NCI-H526 (cell line): ENCODE results near the gene BANF1.
A peak's percentile ranks its signal among the peaks of the same experiment; 100 is the strongest.
"Not testable (repeated sequence)": the region's sequence is repeated elsewhere in the genome, so short reads cannot be mapped to it uniquely, and the experiment has no call there.

Source experiments
- DNase-seq, 2 experiments: peaks; one replicate each; lab custom pipeline; 2025; lab: John Stamatoyannopoulos, UW

BANF1 gene

DNA sequence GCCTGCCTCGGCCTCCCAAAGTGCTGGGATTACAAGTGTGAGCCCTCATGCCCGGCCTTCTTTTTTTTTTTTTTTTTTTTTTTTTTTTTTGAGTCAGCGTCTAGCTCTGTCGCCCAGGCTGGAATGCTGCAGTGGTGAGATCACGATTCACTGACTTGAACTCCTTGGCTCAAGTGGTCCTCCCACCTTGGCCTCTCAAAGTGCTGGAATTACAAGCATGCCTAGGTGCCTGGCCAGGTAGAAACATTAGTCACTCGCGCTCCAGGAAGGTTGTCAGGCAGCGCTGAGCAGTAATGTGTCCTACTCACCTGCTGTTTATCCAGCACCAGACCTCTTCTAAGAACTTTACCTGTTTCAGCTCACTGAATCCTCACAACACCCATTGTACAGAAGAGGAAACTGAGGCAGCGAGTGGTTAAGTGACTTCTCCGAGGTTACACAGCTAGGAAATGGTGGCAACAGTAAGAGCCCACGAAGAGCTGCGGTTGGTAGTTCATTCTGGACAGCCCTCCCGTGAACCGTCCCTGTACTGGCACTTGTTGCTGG is 9.0 kb downstream of the BANF1 start:
- no peak for DNase-seq

DNA sequence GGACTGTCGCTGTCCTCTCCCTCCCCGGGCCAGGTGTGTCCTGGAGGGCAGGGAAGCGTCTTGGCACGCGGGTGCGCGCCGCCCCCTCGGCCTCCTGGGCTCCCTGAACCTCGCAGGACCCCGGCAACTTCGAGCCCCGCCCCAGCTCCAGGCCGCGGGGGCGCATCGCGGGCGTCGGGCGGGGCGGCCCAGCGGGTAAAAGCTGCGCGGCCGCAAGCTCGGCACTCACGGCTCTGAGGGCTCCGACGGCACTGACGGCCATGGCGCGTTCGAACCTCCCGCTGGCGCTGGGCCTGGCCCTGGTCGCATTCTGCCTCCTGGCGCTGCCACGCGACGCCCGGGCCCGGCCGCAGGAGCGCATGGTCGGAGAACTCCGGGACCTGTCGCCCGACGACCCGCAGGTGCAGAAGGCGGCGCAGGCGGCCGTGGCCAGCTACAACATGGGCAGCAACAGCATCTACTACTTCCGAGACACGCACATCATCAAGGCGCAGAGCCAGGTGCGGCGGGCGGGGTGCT is 9.5 kb downstream of the BANF1 start, which contains the start of gene CST6:
TSS of gene CST6 (plus strand) at position 224 of the 519 bp plus-strand sequence. CDS start at position 261, 37 bp downstream.
- DNase-seq: peak in 1 of 2 experiments; percentile 56

DNA sequence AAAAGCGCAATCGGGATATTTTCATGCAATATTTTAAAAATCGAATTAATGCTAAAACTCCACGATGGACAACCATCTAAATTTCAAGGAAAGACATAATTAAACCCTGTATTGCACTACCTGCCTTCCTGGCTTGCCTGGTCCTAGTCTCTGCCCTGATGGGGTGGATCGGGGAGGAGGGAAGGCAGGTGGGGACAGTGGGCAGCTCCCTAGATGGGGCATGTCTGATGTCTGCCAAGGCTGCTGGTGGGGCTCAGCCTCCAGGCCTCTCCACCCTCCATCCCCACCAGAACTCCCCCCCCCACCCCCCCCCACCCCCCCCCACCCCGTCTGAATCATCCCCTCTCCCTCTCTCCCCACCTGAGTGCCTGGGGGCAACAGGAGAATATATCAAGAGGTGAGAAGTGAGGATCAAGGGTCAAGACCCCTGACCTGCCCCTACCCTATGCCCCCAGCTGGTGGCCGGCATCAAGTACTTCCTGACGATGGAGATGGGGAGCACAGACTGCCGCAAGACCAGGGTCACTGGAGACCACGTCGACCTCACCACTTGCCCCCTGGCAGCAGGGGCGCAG is 10.2 kb downstream of the BANF1 start:
- DNase-seq: no peak

DNA sequence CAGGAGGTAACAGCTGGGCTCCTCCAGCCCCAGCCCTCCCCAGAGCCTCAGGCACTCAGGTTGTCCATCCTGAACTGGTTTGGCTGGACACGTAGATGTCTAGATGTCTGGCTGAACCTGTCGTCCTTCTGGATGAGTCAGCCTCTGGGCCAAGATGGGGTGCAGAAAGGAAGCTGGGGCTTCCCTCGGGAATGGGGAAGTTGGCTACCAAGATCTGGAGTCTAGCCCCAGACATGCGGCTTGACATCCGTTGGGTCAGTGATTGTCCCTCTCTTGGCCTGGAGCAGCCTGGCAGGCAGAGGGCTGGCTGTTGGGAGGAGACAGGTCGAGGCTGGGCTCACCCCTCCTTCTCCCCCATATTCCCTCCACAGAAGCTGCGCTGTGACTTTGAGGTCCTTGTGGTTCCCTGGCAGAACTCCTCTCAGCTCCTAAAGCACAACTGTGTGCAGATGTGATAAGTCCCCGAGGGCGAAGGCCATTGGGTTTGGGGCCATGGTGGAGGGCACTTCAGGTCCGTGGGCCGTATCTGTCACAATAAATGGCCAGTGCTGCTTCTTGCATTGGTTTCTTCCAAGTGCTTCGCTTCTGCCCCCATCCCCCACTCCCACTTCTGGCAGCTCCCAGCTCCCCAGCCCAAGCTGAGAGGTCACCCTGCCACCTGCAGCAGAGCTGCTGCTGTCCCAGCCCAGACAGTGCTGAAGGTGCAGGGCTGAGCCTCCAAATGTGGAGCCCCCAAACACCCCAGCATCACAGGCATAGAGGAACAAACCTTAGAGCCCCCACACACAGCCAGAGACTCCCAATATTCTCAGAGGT is 10.9 kb downstream of the BANF1 start:
- no peak for DNase-seq

DNA sequence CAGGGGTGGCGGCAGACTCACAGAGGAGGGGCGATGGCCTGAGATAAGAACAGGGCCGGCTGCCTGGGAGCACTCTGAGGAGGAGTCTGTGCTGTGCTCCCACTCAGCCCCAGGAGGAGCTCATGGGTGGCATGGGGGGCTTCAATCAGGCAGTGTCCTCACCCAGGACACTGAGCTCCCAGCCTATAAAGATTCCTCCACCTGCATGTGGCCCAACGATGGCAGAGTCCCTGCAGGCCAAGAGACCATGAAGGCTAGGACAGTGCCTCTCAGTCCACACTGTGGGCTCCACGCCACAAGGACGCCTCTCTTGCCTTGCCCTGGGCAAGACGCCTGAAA is 11.4 kb downstream of the BANF1 start:
- DNase-seq: no peak

DNA sequence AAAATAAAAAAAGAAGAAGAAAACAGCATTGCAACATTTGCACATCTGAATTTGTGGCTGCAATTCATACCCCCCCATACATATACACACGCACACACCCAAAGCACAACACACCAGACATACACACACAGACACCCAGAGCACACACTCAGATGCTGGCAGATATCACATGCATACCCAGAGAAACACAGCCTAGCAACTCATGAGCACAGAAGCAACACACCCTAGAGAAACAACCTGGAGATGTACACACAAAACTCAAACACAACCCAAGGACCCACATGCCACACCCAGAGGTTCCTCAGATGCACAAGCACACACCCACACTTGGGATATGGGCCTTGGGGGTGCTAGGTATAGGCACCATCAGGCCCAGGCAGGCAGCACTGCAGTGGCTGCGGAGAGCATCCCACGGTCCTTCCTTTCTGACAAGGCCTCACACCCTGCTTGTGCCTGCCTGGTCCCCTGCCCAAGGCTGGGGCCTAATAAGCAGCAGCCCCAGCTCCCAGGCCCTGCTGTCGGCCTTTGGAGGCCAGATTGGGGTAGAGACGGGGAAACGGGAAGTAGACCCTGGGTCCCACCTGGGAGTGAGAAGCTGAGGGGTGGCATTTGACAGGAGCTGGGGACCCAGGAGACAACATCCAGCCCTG is 12.6 kb downstream of the BANF1 start:
- no peak for DNase-seq

DNA sequence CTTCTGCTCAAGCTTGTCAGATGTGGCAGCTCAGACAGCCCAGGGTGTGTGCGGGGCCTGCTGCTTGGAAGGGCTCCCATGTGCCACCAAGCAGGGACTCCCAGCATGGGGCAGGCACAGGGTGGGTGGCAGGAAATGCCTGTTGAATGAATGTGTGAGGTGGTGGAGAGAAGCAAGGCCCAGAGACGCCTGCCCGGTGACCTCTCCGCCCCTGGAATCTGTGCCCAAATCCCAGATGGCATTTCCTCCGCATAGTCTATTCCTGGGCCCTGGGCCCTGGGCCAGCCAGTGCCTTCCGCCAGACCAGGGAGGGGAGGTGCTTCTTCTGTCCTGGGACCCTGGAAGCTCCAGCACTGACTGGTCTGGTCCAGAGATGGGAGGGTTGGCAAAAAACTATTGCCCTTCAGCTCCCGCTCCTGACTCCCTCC is 13.2 kb downstream of the BANF1 start:
- DNase-seq: no peak

DNA sequence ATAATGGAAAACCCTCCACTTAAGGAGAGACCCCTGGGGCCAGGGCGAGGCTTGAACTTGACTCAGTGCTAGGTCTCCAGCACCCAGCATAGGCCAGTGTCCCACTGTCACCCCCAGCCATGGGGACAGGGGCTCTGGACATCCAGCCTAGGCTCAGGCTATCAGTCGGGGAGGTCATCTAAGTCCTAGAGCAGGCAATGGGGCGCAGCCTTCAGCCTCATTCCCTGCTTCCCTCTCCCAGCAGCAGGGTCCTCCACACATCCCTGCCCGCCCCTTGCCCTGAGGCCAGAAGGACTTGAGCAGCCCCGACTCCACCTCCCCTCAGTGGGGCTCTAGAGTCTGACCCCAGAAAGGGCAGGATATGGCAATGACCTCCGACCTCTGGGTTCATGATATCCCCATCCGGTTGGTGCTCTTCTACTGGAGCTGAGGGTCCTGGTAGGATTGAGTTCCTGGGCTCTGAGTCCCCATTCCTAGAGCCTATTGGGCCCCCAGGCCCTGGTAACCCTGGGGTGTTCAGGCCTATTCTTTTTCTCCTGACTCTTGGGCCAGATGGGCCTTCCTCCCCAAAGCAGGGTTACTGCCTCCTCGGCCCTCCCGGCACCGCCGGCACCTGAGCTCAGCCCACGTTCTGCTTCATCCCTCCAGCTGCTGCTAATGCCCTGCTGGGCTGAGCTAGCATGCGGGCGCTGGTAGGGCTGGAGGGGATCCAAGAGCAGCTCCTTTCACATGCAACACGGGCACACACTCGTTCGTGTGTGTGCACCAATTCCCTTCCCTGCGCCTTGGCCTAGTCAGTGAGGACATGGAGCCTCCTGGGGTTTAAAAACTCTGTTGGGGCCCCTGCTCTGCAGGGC is 13.9 kb downstream of the BANF1 start:
- DNase-seq: no peak

DNA sequence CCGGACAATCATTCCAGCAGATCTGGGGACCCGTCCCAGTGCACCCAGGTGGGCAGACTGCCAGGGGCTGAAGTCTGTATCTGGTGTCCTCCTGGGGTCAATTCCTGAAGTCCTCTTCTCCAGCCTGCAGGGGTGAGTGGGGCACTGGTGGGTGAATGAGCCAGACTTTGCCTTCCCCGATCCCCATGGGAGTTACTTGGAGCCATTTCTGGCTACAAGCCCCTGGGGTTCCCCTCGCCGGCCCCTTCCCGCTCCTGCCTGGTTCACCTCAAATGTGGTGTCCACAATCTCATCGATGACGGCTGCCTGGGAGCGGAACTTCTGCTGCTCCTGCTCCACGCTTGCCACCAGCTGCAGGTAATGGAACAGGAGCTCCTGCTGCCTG is 14.5 kb downstream of the BANF1 start:
- no peak for DNase-seq

DNA sequence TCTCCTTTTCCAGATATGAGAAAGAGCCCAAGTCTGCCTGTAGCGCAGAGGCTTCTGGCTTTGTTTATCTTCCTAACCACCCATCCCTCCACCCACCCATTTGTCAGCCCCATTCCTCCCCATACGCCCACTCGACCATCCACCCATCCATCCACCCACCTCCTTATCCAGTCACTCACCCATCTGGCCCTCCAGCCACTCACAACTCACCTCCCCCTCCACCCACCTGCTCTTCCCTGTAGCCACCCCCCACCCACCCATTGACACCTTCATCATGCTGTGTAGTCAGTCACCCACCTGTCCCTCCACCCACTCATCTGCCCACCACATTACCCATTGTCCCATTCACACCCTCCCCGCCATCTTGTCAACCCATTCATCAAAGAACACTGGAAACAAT is 15.0 kb downstream of the BANF1 start:
- no peak for DNase-seq

DNA sequence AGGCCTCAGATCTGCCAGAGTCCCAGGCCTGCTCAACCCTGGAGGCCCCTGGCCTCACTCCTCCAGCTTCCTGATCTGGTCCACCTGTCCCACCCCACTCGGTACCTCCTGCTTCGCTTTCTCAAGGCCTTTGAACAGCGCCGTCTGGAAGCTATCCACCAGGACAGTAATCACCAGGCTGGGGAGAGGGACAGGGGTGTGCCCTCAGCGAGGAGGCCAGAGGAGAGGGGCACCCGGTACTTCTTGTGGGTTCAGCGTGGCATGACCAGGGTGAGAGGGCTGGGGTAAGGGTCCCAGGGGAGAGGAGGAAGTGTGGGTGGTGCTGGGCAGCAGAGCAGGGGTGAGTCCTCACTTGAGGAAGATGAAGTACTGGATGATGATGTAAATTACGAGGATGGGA is 17.9 kb downstream of the BANF1 start:
- no peak for DNase-seq

DNA sequence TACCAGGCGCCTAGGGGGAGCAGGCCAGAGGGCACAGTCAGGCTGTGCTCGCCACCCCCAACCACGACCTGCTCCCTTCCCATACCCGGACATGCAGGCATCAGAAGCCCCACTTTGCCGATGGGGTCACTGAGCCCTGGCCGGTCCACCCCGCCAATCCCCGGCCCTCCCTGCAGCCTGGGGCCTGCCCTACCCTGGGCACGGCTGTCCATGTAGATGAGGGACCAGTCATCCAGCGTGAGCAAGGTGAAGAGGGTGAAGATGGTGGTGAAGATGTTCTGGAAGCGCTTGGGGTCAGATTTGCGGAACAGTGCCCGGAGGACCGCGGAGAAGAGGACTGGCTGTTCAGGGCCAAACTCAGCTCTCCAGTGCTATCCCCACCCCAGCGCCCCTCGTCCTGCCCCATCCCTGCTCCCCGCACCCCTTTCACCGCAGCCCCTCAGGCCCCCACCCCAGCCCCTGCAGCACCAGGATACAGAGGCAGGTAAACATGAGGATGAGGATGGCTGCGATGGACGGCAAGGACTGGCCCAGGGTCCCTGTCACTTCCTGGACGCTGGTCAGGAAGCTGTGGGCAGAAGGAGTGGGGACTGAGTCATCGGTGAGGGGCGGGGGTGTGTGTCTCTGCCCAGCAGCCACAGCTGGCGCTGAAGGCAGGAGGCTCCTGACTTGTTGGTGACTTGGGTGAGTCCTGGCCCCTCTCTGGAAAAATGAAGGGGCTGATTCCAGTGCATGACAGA is 18.5 kb downstream of the BANF1 start:
- DNase-seq: no peak

DNA sequence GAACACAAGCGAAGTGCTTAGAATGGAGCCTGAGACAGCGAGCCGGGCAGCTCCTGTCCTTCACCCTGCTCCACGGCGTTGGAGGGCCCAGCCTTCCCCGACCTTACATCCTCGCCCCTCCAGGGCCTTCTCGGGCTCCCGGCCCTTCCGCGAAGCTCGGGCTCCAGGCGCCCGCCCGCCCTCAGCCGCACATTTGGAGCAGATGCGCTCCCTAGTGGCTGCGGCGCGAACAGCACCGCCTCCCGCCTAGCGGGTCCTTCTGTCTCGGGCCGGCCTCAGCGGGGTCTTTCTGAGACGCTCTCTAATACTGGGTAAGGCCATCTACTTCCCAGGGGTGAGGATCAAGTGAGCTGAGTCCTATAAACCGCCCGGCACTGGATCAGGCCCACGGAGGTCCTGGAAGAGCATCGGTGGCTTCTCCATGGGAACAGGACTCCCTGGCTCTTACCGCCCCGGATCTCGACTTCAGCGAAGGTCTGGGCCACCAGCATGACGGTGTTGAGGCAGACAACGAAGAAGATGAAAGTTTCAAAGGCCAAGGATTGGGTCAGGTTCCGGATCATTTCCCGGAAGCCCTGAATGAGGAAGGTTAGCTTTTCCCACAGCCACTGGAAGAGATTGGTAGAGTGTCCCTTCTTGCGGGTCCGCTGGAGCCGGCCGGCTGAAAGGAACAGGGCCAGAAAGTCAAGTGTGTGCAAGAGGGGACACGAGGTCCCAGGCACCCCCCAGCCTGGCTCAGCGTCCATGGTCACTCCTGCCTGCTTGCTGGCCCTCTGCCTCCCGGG is 20.3 kb downstream of the BANF1 start:
- DNase-seq: peak; percentile 40 to 85

DNA sequence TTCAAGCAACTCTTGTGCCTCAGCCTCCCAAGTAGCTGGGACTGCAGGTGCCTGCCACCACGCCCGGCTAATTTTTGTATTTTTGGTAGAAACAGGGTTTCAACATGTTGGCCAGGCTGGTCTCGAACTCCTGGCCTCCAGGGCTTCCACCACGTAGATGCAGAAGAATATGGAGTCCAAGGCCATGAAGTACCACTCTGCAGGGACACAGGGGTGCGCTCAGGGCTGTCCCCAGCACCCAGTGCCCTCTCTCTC is 20.8 kb downstream of the BANF1 start:
- not testable (repeated sequence) for DNase-seq

DNA sequence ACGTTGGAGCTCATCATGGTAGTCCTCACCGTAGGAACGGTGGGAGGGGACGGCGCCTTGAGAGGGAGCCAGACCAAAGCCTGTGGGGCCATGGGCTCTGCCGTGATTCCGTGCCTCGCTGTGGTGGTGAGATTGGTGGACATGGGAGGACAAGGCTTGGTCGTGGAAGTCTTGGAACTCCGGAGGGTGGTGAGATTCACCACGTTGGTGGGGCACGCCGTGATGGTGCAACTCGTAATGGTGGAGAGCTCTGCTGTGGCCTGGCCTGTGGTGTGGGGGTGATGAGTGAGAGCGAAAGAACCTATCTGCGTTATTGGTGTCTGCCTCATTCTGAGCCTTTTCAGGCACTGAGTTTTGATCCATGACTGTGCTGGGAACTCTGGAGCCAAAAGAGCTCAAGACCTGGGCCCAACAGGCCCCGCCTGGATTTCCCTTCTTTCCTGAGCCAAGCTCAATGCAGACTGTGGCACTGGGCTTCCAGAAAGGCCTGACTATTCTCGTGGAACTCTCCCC is 23.8 kb downstream of the BANF1 start, which contains the start of gene CATSPER1:
TSS of gene CATSPER1 (minus strand) at position 463 of the 513 bp plus-strand sequence. CDS start at position 363, 100 bp downstream.
- no peak for DNase-seq

DNA sequence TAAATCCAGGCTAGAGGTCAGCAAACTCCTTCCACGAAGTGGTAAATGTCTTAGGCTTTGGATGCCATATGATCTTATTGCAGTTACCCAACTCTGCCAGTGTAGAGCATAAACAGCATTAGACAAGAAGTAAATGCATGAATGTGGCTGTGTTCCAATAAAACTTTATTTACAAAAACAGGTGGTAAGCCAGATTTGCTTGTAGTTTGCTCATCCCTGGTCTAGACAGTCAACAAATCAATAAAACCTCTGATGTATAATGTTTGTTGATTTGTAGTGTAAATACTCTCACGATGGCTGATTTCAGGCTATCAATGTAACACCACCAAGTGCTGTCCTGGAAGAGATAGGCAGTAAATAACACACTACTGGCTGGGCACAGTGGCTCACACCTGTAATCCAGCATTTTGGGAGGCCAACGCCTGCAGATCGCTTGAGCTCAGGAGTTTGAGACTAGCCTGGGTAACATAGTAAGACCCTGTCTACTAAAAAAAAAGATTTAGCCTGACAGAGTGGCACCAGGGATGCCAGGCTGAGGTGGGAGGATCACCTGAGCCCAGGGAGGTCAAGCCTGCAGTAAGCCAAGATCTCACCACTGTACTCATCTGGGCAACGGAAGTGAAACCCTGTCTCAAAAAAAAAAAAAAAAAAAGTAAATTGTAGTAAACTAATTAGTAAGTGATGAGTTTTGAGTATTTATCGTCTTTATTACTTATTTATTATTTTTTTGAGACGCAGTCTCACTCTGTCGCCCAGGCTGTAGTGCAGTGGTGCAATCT is 30.8 kb downstream of the BANF1 start:
- no peak for DNase-seq

DNA sequence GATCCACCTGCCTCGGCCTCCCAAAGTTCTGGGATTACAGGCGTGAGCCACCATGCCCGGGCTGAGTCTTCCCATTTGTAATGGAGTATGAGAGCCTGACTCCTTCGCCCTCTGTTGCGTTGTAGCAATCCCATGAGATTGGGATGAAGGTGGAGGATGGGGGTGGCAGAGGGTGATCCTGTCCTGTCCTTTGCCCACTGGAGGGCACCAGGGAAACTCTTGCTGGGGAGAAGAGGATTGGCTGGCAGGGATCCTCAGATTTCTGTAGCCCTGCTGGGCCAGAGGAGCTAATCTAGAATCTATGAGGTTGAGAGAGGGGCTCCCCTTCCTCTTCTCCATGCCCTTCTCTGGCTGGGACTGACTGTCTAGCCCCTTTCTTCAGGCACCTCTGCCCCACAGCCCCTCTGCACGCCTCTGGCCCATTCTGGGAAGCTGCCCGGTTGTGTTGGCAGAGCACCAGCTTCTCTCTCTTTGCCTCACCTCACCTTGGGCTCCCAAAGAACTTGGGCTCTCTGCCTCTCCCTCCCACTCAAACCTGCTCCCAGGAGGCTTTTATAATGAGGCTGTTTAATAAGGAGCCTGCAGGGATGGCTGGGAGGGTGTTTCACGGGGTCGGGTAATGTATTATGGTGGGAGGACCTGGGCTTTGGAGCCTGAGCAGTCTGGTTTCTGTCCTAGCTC is 33.5 kb downstream of the BANF1 start:
- no peak for DNase-seq

DNA sequence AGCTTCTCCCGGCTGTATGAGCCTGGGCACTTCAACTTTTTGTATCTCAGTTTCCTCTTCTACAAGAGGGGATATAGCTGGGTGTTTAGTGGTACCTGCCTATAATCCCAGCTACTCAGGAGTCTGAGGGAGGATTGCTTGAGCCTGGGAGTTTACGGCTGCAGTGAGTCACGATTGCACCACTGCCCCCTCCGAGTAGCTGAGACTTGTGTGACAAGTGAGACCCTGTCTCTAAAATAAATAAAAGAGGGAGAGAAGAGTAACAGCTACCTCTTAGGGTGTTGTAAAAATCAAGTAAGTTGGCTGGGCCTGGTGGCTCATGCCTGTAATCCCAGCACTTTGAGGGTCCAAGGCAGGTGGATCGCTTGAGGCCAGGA is 34.0 kb downstream of the BANF1 start:
- DNase-seq: no peak

DNA sequence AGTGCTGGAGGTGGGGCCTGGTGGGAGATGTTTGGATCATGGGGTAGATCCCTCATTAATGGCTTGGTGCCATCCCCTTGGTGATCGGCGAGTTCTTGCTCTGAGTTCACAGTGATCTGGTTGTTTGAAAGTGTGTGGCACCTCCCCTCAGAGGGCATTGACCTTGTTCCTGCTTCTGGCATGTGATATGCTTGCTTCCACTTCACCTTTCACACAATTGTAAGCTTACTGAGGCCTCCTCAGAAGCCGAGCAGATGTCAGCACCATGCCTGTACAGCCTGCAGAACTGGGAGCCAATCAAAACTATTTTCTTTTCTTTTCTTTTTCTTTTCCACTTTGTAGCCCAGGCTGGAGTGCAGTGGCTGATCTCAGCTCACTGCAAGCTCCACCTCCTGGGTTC is 35.0 kb downstream of the BANF1 start:
- no peak for DNase-seq
